Tibial nerve (tissue), 4 donors: ENCODE data around the gene NKX6-2. TPM values are rescaled to one million over a fixed set of nuclear protein-coding genes. Genes with fewer than 3 reads are reported as not detected.

Source experiments
- DNase-seq, 2 donors: peaks; one replicate each; pipeline ENCODE4 v3.0.0-alpha.2; 2019; ENCODE audit warnings: low spot score in 2 of 2
- H3K27ac ChIP-seq, 4 donors: fragments of 200-600 bp; sonication (generic) in 3 of 4; one replicate each; pipeline ENCODE4 v1.5.1; 2017 to 2019; ENCODE audit warnings: mild to moderate bottlenecking in 1 of 4
- H3K27me3 ChIP-seq, 2 donors: fragments of 200-600 bp; sonication (generic) in 1 of 2; one replicate each; pipeline versions ENCODE4 v1.5.1 to v1.6.0; 2017 to 2019
- H3K36me3 ChIP-seq, 3 donors: fragments of 200-600 bp; sonication (generic); one replicate each; pipeline ENCODE4 v1.5.1; 2018 to 2019
- H3K4me1 ChIP-seq, 4 donors: fragments of 200-600 bp; sonication (generic) in 3 of 4; one replicate each; pipeline ENCODE4 v1.5.1; 2017 to 2019
- H3K4me3 ChIP-seq, 4 donors: fragments of 200-600 bp; sonication (generic) in 3 of 4; one replicate each; pipeline ENCODE4 v1.5.1; 2017 to 2019; ENCODE audit warnings: mild to moderate bottlenecking in 1 of 4, moderate library complexity in 1 of 4
- H3K9me3 ChIP-seq, 4 donors: fragments of 200-600 bp; sonication (generic) in 3 of 4; one replicate each; pipeline ENCODE4 v1.5.1; 2017 to 2019
- CTCF ChIP-seq, 5 experiments: fragments of 200-600 bp in 3 of 5; fragments of 450-650 bp in 2 of 5; sonication (generic) in 3 of 5; IDR thresholded peaks; one replicate each; pipeline ENCODE4 v1.5.1; 2016 to 2019; ENCODE audit warnings: antibody characterized with exemption in 5 of 5, mild to moderate bottlenecking in 3 of 5, moderate library complexity in 2 of 5
- EP300 ChIP-seq, 2 donors: sonication (generic); formaldehyde crosslinking; IDR thresholded peaks; one replicate each; pipeline ENCODE4 v1.6.1; 2017; ENCODE audit warnings: antibody characterized with exemption in 2 of 2, mild to moderate bottlenecking in 1 of 2
- POLR2A ChIP-seq, 2 donors: fragments of 450-650 bp; IDR thresholded peaks; one replicate each; pipeline ENCODE4 v1.6.1; 2017; ENCODE audit warnings: antibody characterized with exemption in 2 of 2, mild to moderate bottlenecking in 2 of 2, moderate library complexity in 2 of 2
- WGBS, 2 donors: methylation state at CpG; one replicate each; pipeline ENCODE4 v1.1.5; 2018; 5-methylcytosine and 5-hydroxymethylcytosine counted together
- total RNA-seq, 4 donors: library from RNA; depleted of rRNA; stranded (reverse); fragments of >200 nt; gene quantifications; one replicate each; pipeline ENCODE4 v1.1.0, GENCODE V29; 2016

Gene NKX6-2
- total RNA-seq, 4 donors from 2014 or later: 0.20 to 10.3 (median 2.5) TPM

DNA sequence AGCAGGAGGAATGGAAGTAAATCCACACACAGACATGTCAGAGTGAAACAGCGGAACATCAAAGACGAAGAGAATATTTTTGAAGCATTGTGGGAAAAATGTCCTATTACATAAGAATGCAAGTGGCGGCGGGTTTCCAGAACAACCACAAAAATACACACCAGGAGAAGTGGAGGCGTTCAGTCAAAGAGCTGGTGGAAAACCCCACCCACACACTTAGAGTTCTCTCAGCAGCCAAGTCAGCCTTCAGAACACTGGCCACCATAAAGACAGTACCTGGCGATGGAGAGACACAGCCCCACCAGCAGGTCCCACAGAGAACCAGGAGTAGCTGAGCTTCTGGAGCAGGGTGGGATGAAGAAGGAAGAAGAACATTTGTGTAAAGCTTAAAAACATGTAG lies 23.7 kb downstream of the NKX6-2 start:
- DNase-seq: no peak
- peaks cover 0 to 65% (median 3%) of the 10 kb centered on the region in 3 donors for H3K36me3 ChIP-seq
- H3K27ac ChIP-seq: no peak overlapping the region
- no peak overlapping the region for H3K4me3 ChIP-seq
- WGBS, 2 donors: 78 to 87% methylated on average over 6 of the region's 6 CpGs
- TF ChIP-seq EP300 (IDR thresholded peaks at IDR 0.05): no peak
- TF ChIP-seq POLR2A (IDR thresholded peaks at IDR 0.05): no peak
- no peak for TF ChIP-seq CTCF (IDR thresholded peaks at IDR 0.05)
- H3K27me3 ChIP-seq: no peaks in the 10 kb centered on the region
- no peaks in the 10 kb centered on the region for H3K4me1 ChIP-seq
- no peaks in the 10 kb centered on the region for H3K9me3 ChIP-seq

- 95 to 97% methylated on average over 11 of the region's 11 CpGs for WGBS, 2 donors
- Histone ChIP-seq H3K27me3 (no peaks in the 10 kb centered on the region), H3K9me3 (no peaks in the 10 kb centered on the region), H3K36me3 (peaks cover 0 to 67% (median 3%) of the 10 kb centered on the region in 3 donors), H3K4me3 (no peak overlapping the region), H3K27ac (no peak overlapping the region), H3K4me1 (no peaks in the 10 kb centered on the region)
- TF ChIP-seq EP300 (IDR thresholded peaks at IDR 0.05) (no peak), POLR2A (IDR thresholded peaks at IDR 0.05) (no peak), CTCF (IDR thresholded peaks at IDR 0.05) (no peak)
- no peak for DNase-seq
These were observed 24.4 kb downstream of the NKX6-2 start for GRCh38 chr10:132761395-132762060.

GRCh38 chr10:132758865-132759264 lies 27.1 kb downstream of the NKX6-2 start:
- Histone ChIP-seq H3K27ac (no peak overlapping the region), H3K36me3 (peaks cover 0 to 76% (median 3%) of the 10 kb centered on the region in 3 donors), H3K4me1 (no peaks in the 10 kb centered on the region), H3K9me3 (no peaks in the 10 kb centered on the region), H3K27me3 (no peaks in the 10 kb centered on the region), H3K4me3 (no peak overlapping the region)
- no peak for DNase-seq
- TF ChIP-seq EP300 (IDR thresholded peaks at IDR 0.05) (no peak), POLR2A (IDR thresholded peaks at IDR 0.05) (no peak), CTCF (IDR thresholded peaks at IDR 0.05) (no peak)
- WGBS, 2 donors: 95 to 99% methylated on average over 14 of the region's 14 CpGs

DNA sequence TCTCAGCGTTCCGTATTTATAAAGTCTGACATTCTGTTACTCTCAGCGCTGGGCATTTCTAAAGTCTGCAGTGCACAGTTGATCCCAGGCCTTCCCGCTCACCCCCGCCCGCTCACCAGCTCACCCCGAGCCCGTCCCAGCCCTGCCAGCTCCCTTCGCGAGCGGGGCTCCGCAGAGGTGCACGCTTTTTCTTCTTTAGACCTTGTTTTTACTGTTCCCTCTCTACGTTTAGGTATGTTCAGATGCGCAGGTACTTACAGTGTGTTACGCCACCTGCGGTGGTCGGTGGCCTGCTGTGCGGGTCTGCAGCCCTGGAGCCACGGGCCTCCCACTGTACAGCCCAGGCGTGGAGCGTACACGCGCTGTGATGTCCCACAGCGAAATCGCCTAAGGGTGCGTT lies 28.8 kb downstream of the NKX6-2 start:
- H3K27me3 ChIP-seq: no peaks in the 10 kb centered on the region
- DNase-seq: no peak
- no peaks in the 10 kb centered on the region for H3K9me3 ChIP-seq
- TF ChIP-seq CTCF (IDR thresholded peaks at IDR 0.05) (no peak), POLR2A (IDR thresholded peaks at IDR 0.05) (no peak), EP300 (IDR thresholded peaks at IDR 0.05) (no peak)
- H3K36me3 ChIP-seq: peaks cover 0 to 93% (median 3%) of the 10 kb centered on the region in 3 donors
- WGBS, 2 donors: 96 to 97% methylated on average over 25 to 27 of the region's 27 CpGs
- H3K27ac ChIP-seq: no peak overlapping the region
- no peak overlapping the region for H3K4me3 ChIP-seq
- no peaks in the 10 kb centered on the region for H3K4me1 ChIP-seq

GRCh38 chr10:132756591-132756990 lies 29.4 kb downstream of the NKX6-2 start:
- peaks cover 0 to 93% (median 3%) of the 10 kb centered on the region in 3 donors for H3K36me3 ChIP-seq
- no peaks in the 10 kb centered on the region for H3K27me3 ChIP-seq
- 95 to 96% methylated on average over 14 of the region's 14 CpGs for WGBS, 2 donors

More at GRCh38 chr10:132756591-132756990, 29.4 kb downstream of the NKX6-2 start:
- Histone ChIP-seq H3K4me3 (no peak overlapping the region), H3K4me1 (no peaks in the 10 kb centered on the region), H3K27ac (no peak overlapping the region), H3K9me3 (no peaks in the 10 kb centered on the region)
- no peak for DNase-seq
- TF ChIP-seq CTCF (IDR thresholded peaks at IDR 0.05) (no peak), EP300 (IDR thresholded peaks at IDR 0.05) (no peak), POLR2A (IDR thresholded peaks at IDR 0.05) (no peak)
